ENCODE results near the gene MLLT3.
A peak's percentile ranks its signal among the peaks of the same experiment; 100 is the strongest.

DNA sequence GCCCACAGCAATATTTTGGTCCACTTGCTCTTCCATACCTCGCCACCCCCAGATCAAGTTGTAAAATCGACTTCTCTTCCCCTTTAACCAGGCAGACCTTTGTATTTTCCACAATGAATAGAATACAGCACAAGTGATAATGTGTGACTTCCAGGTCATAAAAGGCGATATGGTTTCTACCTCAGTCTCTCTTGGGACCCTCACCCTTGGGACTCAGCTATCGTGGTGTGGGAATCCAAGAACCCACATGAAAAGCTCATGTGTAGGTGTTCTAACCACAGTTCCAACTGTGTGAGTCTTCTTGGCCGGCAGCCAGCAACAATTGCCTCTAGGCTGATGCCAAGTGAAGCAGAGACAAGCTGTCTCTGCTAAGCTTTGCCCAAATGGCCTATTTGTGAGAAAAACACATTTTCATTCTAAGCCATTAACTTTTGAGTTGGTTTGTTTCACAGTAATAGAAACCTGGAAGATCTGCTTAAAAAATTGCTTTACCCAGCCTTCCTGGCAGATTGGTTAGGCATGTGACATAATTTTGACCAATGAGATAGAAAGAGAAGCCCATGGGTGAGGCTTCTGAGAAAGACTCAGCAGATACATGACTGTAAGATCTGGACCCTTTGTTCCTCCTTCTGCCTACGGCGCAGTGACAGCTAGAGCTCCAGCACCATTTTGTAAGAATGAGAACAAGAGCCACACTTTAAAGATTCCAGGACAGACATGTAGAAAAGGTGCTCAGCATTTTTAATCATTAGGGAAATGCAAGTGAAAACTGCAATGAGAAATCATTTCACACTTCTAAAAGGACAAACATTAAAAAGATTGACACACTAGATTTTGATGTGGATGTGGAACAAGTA lies 18.3 kb upstream of the MLLT3 start:
- peak; percentile 95; the same call in 1 of the 2 replicates for TF ChIP-seq EZH2phosphoT487 (conservative IDR thresholded peaks at IDR 0.05; ENCODE audit: low read length)
- TF ChIP-seq, protein P1, sequence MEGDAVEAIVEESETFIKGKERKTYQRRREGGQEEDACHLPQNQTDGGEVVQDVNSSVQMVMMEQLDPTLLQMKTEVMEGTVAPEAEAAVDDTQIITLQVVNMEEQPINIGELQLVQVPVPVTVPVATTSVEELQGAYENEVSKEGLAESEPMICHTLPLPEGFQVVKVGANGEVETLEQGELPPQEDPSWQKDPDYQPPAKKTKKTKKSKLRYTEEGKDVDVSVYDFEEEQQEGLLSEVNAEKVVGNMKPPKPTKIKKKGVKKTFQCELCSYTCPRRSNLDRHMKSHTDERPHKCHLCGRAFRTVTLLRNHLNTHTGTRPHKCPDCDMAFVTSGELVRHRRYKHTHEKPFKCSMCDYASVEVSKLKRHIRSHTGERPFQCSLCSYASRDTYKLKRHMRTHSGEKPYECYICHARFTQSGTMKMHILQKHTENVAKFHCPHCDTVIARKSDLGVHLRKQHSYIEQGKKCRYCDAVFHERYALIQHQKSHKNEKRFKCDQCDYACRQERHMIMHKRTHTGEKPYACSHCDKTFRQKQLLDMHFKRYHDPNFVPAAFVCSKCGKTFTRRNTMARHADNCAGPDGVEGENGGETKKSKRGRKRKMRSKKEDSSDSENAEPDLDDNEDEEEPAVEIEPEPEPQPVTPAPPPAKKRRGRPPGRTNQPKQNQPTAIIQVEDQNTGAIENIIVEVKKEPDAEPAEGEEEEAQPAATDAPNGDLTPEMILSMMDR (IDR thresholded peaks at IDR 0.05; ENCODE audit: insufficient read depth, low read length, poor library complexity, severe bottlenecking) = no peak

Measured in SU-DHL-6 (cell line).